H1 (cell line): ENCODE measurements around the gene CCDC92B. TPM values are rescaled to one million over a fixed set of nuclear protein-coding genes. Genes with fewer than 3 reads are reported as not detected.

Experiments used
- CTCF ChIA-PET: fragments of 300-600 bp; sonication (Branson Sonifier 250); formaldehyde crosslinking; loops from one replicate; lab custom pipeline; 2021; ENCODE audit not compliant: partially characterized antibody; lab: Charles Lee
- POLR2A ChIA-PET: fragments of 300-600 bp; sonication (Branson Sonifier 250); formaldehyde crosslinking; loops from one replicate; lab custom pipeline; 2021; ENCODE audit warnings: inconsistent platforms; ENCODE audit not compliant: partially characterized antibody; lab: Charles Lee
- DNase-seq, 2 experiments: peaks; one replicate each; pipeline versions ENCODE4 v3.0.0 to v3.0.0-alpha.2; 2010 to 2022; ENCODE audit warnings: low spot score in 2 of 2, low read depth in 1 of 2, mixed read lengths in 1 of 2
- FAIRE-seq: peaks from 2 replicates; lab custom pipeline; 2011; peaks lifted over from hg19 to GRCh38; lab: Jason Lieb, UNC
- H2AFZ ChIP-seq: 2 replicates; pipeline ENCODE4 v1.8.1; 2012; ENCODE audit warnings: low read length, inconsistent platforms
- H2AK5ac ChIP-seq: 2 replicates; pipeline ENCODE4 v1.6.1; 2013; ENCODE audit warnings: low read depth, low read length
- H2BK120ac ChIP-seq: replicated peaks from 2 replicates; pipeline ENCODE3; 2013; ENCODE audit warnings: low read depth, low read length, inconsistent platforms
- H2BK12ac ChIP-seq: 2 replicates; pipeline ENCODE4 v1.6.1; 2013; ENCODE audit warnings: low read depth, low read length
- H2BK15ac ChIP-seq: 2 replicates; pipeline ENCODE4 v1.6.1; 2013; ENCODE audit warnings: low read length
- H2BK20ac ChIP-seq: 2 replicates; pipeline ENCODE4 v1.6.1; 2013; ENCODE audit warnings: low read length
- H2BK5ac ChIP-seq: 2 replicates; pipeline ENCODE4 v1.6.1; 2013; ENCODE audit warnings: low read depth, low read length
- H3K14ac ChIP-seq: 2 replicates; pipeline ENCODE4 v1.6.1; 2013; ENCODE audit warnings: inconsistent platforms; ENCODE audit not compliant: insufficient read length
- H3K18ac ChIP-seq: 2 replicates; pipeline ENCODE4 v1.6.1; 2013; ENCODE audit warnings: low read length; ENCODE audit errors: extremely low read depth
- H3K23ac ChIP-seq: 2 replicates; pipeline ENCODE4 v1.6.1; 2013; ENCODE audit warnings: inconsistent platforms; ENCODE audit not compliant: insufficient read length
- H3K23me2 ChIP-seq: 2 replicates; pipeline ENCODE4 v1.6.1; 2013; ENCODE audit warnings: low read depth, low read length
- H3K27ac ChIP-seq: 2 replicates; pipeline ENCODE4 v1.6.1; 2011; ENCODE audit warnings: low read depth, low read length, inconsistent platforms
- H3K27me3 ChIP-seq, 4 experiments: replicated peaks in 1 of 4; 1 replicate in 1 of 4; 2 replicates in 3 of 4; pipeline versions ENCODE4 v1.6.1 to v1.8.1; 2011 to 2013; ENCODE audit warnings: low read length in 3 of 4, mild to moderate bottlenecking in 3 of 4, inconsistent platforms in 2 of 4, mixed read lengths in 2 of 4, moderate library complexity in 1 of 4; ENCODE audit not compliant: control insufficient read depth in 3 of 4, insufficient read depth in 3 of 4; ENCODE audit errors: extremely low read depth in 1 of 4
- H3K36me3 ChIP-seq, 4 experiments: 2 replicates each; pipeline versions ENCODE4 v1.6.1 to v1.8.1; 2011 to 2013; ENCODE audit warnings: mild to moderate bottlenecking in 4 of 4, low read length in 3 of 4, moderate library complexity in 2 of 4, control low read depth in 1 of 4, inconsistent platforms in 1 of 4; ENCODE audit not compliant: insufficient read depth in 4 of 4, control insufficient read depth in 2 of 4
- H3K4ac ChIP-seq: replicated peaks from 2 replicates; pipeline ENCODE3; 2013; ENCODE audit warnings: low read length, low read depth, mixed read lengths, inconsistent platforms; ENCODE audit not compliant: insufficient read length
- H3K4me1 ChIP-seq, 4 experiments: replicated peaks in 1 of 4; 1 replicate in 1 of 4; 2 replicates in 3 of 4; pipeline versions ENCODE4 v1.6.1 to v1.8.1; 2011 to 2013; ENCODE audit warnings: low read length in 3 of 4, inconsistent platforms in 2 of 4, mixed read lengths in 1 of 4; ENCODE audit not compliant: insufficient read depth in 4 of 4, control insufficient read depth in 3 of 4
- H3K4me2 ChIP-seq, 2 experiments: 2 replicates each; pipeline versions ENCODE4 v1.6.1 to v1.8.1; 2011 to 2013; ENCODE audit warnings: low read depth in 2 of 2, low read length in 2 of 2, control low read depth in 1 of 2, inconsistent platforms in 1 of 2, mild to moderate bottlenecking in 1 of 2; ENCODE audit not compliant: insufficient read depth in 1 of 2
- H3K4me3 ChIP-seq, 4 experiments: fragments of 200-600, 300-600 bp in 1 of 4; sonication (generic), shearing (Covaris generic), sonication (Bioruptor Twin) in 1 of 4; 2 replicates each; pipeline versions ENCODE4 v1.5.1 to v1.8.1; 2011 to 2016; ENCODE audit warnings: low read length in 4 of 4, low read depth in 3 of 4, control low read depth in 2 of 4, inconsistent platforms in 2 of 4, mild to moderate bottlenecking in 2 of 4, mixed read lengths in 1 of 4, moderate library complexity in 1 of 4; ENCODE audit not compliant: insufficient read depth in 2 of 4; ENCODE audit errors: extremely low read depth in 1 of 4
- H3K56ac ChIP-seq: replicated peaks from 2 replicates; pipeline ENCODE3; 2013; ENCODE audit warnings: low read depth, mild to moderate bottlenecking, mixed read lengths, low read length, inconsistent platforms; ENCODE audit not compliant: insufficient read length
- H3K79me1 ChIP-seq: 2 replicates; pipeline ENCODE4 v1.6.1; 2013; ENCODE audit warnings: low read depth, low read length, control low read depth
- H3K79me2 ChIP-seq, 2 experiments: 2 replicates each; pipeline versions ENCODE4 v1.6.1 to v1.8.1; 2012 to 2013; ENCODE audit warnings: low read length in 2 of 2, mild to moderate bottlenecking in 2 of 2, inconsistent platforms in 1 of 2; ENCODE audit not compliant: insufficient read depth in 2 of 2, control insufficient read depth in 1 of 2
- H3K9ac ChIP-seq, 4 experiments: replicated peaks in 1 of 4; 1 replicate in 1 of 4; 2 replicates in 3 of 4; pipeline versions ENCODE4 v1.6.1 to v1.8.1; 2011 to 2013; ENCODE audit warnings: low read depth in 3 of 4, low read length in 3 of 4, control low read depth in 2 of 4, mild to moderate bottlenecking in 2 of 4, moderate library complexity in 2 of 4, inconsistent platforms in 1 of 4; ENCODE audit errors: extremely low read depth in 1 of 4
- H3K9me3 ChIP-seq, 2 experiments: 2 replicates each; pipeline versions ENCODE4 v1.6.1 to v1.8.1; 2012 to 2013; ENCODE audit warnings: mild to moderate bottlenecking in 2 of 2, moderate library complexity in 2 of 2, control low read depth in 1 of 2, inconsistent platforms in 1 of 2, low read depth in 1 of 2, low read length in 1 of 2, mixed read lengths in 1 of 2; ENCODE audit not compliant: insufficient read depth in 2 of 2
- H4K20me1 ChIP-seq, 2 experiments: replicated peaks in 1 of 2; 2 replicates each; pipeline versions ENCODE3 to v1.8.1; 2011 to 2013; ENCODE audit warnings: inconsistent platforms in 2 of 2, low read length in 2 of 2, mild to moderate bottlenecking in 1 of 2; ENCODE audit not compliant: insufficient read depth in 2 of 2, control insufficient read depth in 1 of 2
- H4K5ac ChIP-seq: 2 replicates; pipeline ENCODE4 v1.6.1; 2013; ENCODE audit warnings: low read length, low read depth, mixed read lengths, inconsistent platforms; ENCODE audit not compliant: insufficient read length
- H4K8ac ChIP-seq: 2 replicates; pipeline ENCODE4 v1.8.0; 2013; ENCODE audit warnings: mild to moderate bottlenecking, moderate library complexity, low read length, inconsistent platforms; ENCODE audit not compliant: insufficient read depth; ENCODE audit errors: extremely low read depth
- H4K91ac ChIP-seq: replicated peaks from 2 replicates; pipeline ENCODE3; 2013; ENCODE audit warnings: low read length, mixed read lengths, inconsistent platforms; ENCODE audit not compliant: insufficient read length
- BACH1 ChIP-seq: IDR thresholded peaks from 2 replicates; pipeline ENCODE4 v1.6.1; 2012; ENCODE audit warnings: low read length, improper control_type of control experiment
- CEBPB ChIP-seq: IDR thresholded peaks from 2 replicates; pipeline ENCODE4 v1.6.1; 2012; ENCODE audit warnings: low read depth, low read length
- CHD2 ChIP-seq: IDR thresholded peaks from 2 replicates; pipeline ENCODE4 v1.6.1; 2012; ENCODE audit warnings: low read length, improper control_type of control experiment
- EZH2 ChIP-seq: fragments of 200-600 bp; sonication (generic); IDR thresholded peaks from 2 replicates; pipeline ENCODE4 v1.7.1; 2012; ENCODE audit warnings: low read depth, mild to moderate bottlenecking, moderate library complexity, low read length, inconsistent platforms; ENCODE audit not compliant: severe bottlenecking
- GABPA ChIP-seq: IDR thresholded peaks from 2 replicates; pipeline ENCODE4 v1.6.1; 2011; ENCODE audit warnings: mild to moderate bottlenecking, low read length, moderate library complexity, borderline replicate concordance; ENCODE audit not compliant: insufficient read depth
- KDM5A ChIP-seq: fragments of 200-600 bp; IDR thresholded peaks from 2 replicates; pipeline ENCODE4 v1.7.1; 2012; ENCODE audit warnings: mild to moderate bottlenecking, low read length, inconsistent platforms, mixed read lengths
- NRF1 ChIP-seq: IDR thresholded peaks from 2 replicates; pipeline ENCODE4 v1.6.1; 2011; ENCODE audit warnings: mild to moderate bottlenecking, low read depth, low read length, improper control_type of control experiment
- POLR2AphosphoS5 ChIP-seq: IDR thresholded peaks from 2 replicates; pipeline ENCODE4 v1.6.1; 2011; ENCODE audit warnings: low read depth, low read length
- SAP30 ChIP-seq: fragments of 300-600 bp; sonication (generic); IDR thresholded peaks from 2 replicates; pipeline ENCODE4 v1.7.1; 2012; ENCODE audit warnings: low read length, moderate library complexity, mild to moderate bottlenecking, inconsistent platforms; ENCODE audit not compliant: insufficient read depth, insufficient replicate concordance
- SIN3A ChIP-seq, 2 experiments: IDR thresholded peaks in 1 of 2; conservative IDR thresholded peaks in 1 of 2; 2 replicates each; pipeline ENCODE4 v1.6.1; 2011 to 2012; ENCODE audit warnings: low read length in 2 of 2, improper control_type of control experiment in 1 of 2, low read depth in 1 of 2, mild to moderate bottlenecking in 1 of 2
- TBP ChIP-seq: IDR thresholded peaks from 2 replicates; pipeline ENCODE4 v1.6.1; 2011; ENCODE audit warnings: low read depth, low read length, improper control_type of control experiment
- USF2 ChIP-seq: IDR thresholded peaks from 2 replicates; pipeline ENCODE4 v1.6.1; 2011; ENCODE audit warnings: low read length, improper control_type of control experiment
- whole genome bisulfite sequencing, 2 experiments: shearing (Covaris generic) in 1 of 2; methylation state at CpG; one replicate each; pipeline versions ENCODE4 v1.1.6 to v1.1.7; 2013 to 2015; ENCODE audit warnings: low lambda C conversion rate in 2 of 2, mixed read lengths in 2 of 2, inconsistent platforms in 1 of 2, low coverage in 1 of 2, missing lambda C conversion rate in 1 of 2; ENCODE audit not compliant: insufficient replicate concordance in 2 of 2, insufficient coverage in 1 of 2, insufficient read length in 1 of 2; ENCODE audit errors: extremely low coverage in 1 of 2, missing lambda C conversion rate in 1 of 2; 5-methylcytosine and 5-hydroxymethylcytosine counted together
- polyA plus RNA-seq, 7 experiments: library from polyadenylated mRNA; depleted of rRNA in 3 of 7; stranded (reverse) in 5 of 7; unstranded in 2 of 7; fragments of >200 nt in 5 of 7; fragments of 200-250 nt in 2 of 7; gene quantifications; 1 replicate in 5 of 7; 2 replicates in 1 of 7; 4 replicates in 1 of 7; pipeline versions ENCODE4 v1.2.1 to v1.2.3, GENCODE V29; 2011 to 2013; ENCODE audit warnings: missing spikeins in 2 of 7, mixed read lengths in 2 of 7
- total RNA-seq: library from RNA; stranded (reverse); fragmentation: NEBNext Ultra II Directional; extraction: Animal tissue kit (Norgen Biotek cat#: 25700); gene quantifications from 2 replicates; pipeline ENCODE4 v1.2.1, GENCODE V29; 2021

CCDC92B gene
- total and polyA plus RNA-seq, 2 of the 8 experiments (the other 6 are each of a cell fraction or from before 2014, with no cell fraction given): 5.5 to 12.1 TPM

- H3K4ac ChIP-seq: no peak overlapping the region
- no peaks in the 10 kb centered on the region for H3K23me2 ChIP-seq
- H3K27me3 ChIP-seq: no peaks in the 10 kb centered on the region
- H2BK5ac ChIP-seq: no peak overlapping the region
- no peak overlapping the region for H3K4me2 ChIP-seq
- ChIA-PET CTCF (interaction anchor here (1.0 to 1.2 kb wide), 2 partner anchors 9 to 25 kb away, joined by 3 read pairs; no protein-coding TSS in a partner anchor), POLR2A (interaction anchor here (1.1 to 1.4 kb wide), 3 partner anchors 12 to 191 kb away, joined by 3 read pairs; no protein-coding TSS in a partner anchor)
- peaks cover 0 to 3% (median 1%) of the 10 kb centered on the region in 4 experiments; a peak in 5 of 7 replicates for H3K4me1 ChIP-seq
- no peak overlapping the region for H3K14ac ChIP-seq
- no peak overlapping the region for H3K56ac ChIP-seq
- no peak overlapping the region for H2BK15ac ChIP-seq
- H3K18ac ChIP-seq: no peak overlapping the region
- H3K36me3 ChIP-seq: peaks cover 0 to 39% (median 21%) of the 10 kb centered on the region in 4 experiments; a peak in 7 of 8 replicates
- no peak overlapping the region for H2AFZ ChIP-seq
- no peak overlapping the region for H2BK120ac ChIP-seq
- H4K5ac ChIP-seq: no peak overlapping the region
- H3K23ac ChIP-seq: no peak overlapping the region
- H3K27ac ChIP-seq: no peak overlapping the region
- peaks cover 0 to 7% of the 10 kb centered on the region in 2 experiments; a peak in 2 of 4 replicates for H3K79me2 ChIP-seq
- peaks cover 0 to 27% of the 10 kb centered on the region in 2 experiments for H4K20me1 ChIP-seq
- H3K4me3 ChIP-seq: no peak overlapping the region
- H3K79me1 ChIP-seq: peaks cover 5% of the 10 kb centered on the region
- no peak overlapping the region for H3K9ac ChIP-seq
- no peak overlapping the region for H2BK20ac ChIP-seq
- no peak overlapping the region for H4K8ac ChIP-seq
- no peaks in the 10 kb centered on the region for H3K9me3 ChIP-seq
- FAIRE-seq: no peak
- no peak overlapping the region for H4K91ac ChIP-seq
- no peak overlapping the region for H2AK5ac ChIP-seq
- H2BK12ac ChIP-seq: no peak overlapping the region
- DNase-seq: no peak
- 93% methylated on average over 20 of the region's 27 CpGs; no CpG with 5 or more reads in 1 of the 2 experiments for WGBS, 2 experiments
- TF ChIP-seq CHD2 (no peak), KDM5A (no peak), GABPA (no peak), BACH1 (no peak), NRF1 (no peak), CEBPB (no peak), USF2 (no peak), SAP30 (no peak), EZH2 (no peak), TBP (no peak), POLR2AphosphoS5 (no peak), SIN3A (conservative IDR thresholded peaks at IDR 0.05 in 1 of 2, IDR thresholded peaks at IDR 0.05 in 1 of 2; ENCODE audit: low read depth in 1 of 2, low read length in 2 of 2) (no peak)
These were observed 48.8 kb downstream of the CCDC92B start for GRCh38 chr17:2700491-2701141.
